HG03025 (cell line): ENCODE results near the gene TOGARAM1.
"Not testable (repeated sequence)": the region's sequence is repeated elsewhere in the genome, so short reads cannot be mapped to it uniquely, and the experiment has no call there.

ENCODE experiments used
- ATAC-seq: cut with Tn5 transposase; IDR thresholded peaks from one replicate; pipeline ENCODE4 v1.9.1; 2021; ENCODE audit warnings: mild to moderate bottlenecking, moderate library complexity; ENCODE audit not compliant: unreplicated experiment, low FRiP score

Gene TOGARAM1

GRCh38 chr14:45038865-45039264 is 76.9 kb downstream of the TOGARAM1 start:
- no peak for ATAC-seq

- ATAC-seq = no peak
Measured at GRCh38 chr14:45039390-45039789, 77.4 kb downstream of the TOGARAM1 start.

- ATAC-seq = no peak
Measured at GRCh38 chr14:45041641-45042040, 79.7 kb downstream of the TOGARAM1 start.

GRCh38 chr14:45044638-45045037 is 82.6 kb downstream of the TOGARAM1 start:
- no peak for ATAC-seq

- no peak for ATAC-seq
Measured at GRCh38 chr14:45048385-45048784, 86.4 kb downstream of the TOGARAM1 start.

GRCh38 chr14:45051180-45051579 is 89.2 kb downstream of the TOGARAM1 start:
- ATAC-seq = no peak

- no peak for ATAC-seq
Measured at GRCh38 chr14:45051896-45052295, 89.9 kb downstream of the TOGARAM1 start.

GRCh38 chr14:45057349-45057748 is 95.4 kb downstream of the TOGARAM1 start:
- no peak for ATAC-seq

- ATAC-seq = no peak
Measured at GRCh38 chr14:45057881-45058364, 95.9 kb downstream of the TOGARAM1 start.

- ATAC-seq = no peak
Measured at GRCh38 chr14:45060551-45060950, 98.6 kb downstream of the TOGARAM1 start.

- ATAC-seq = no peak
Measured at GRCh38 chr14:45065540-45065939, 103.5 kb downstream of the TOGARAM1 start.

- no peak for ATAC-seq
Measured at GRCh38 chr14:45065956-45066355, 104.0 kb downstream of the TOGARAM1 start.

GRCh38 chr14:45066667-45067066 is 104.7 kb downstream of the TOGARAM1 start:
- ATAC-seq = no peak

GRCh38 chr14:45068396-45068795 is 106.4 kb downstream of the TOGARAM1 start:
- ATAC-seq = no peak

GRCh38 chr14:45070215-45070614 is 108.2 kb downstream of the TOGARAM1 start:
- no peak for ATAC-seq

- no peak for ATAC-seq
Measured at GRCh38 chr14:45072126-45072525, 110.1 kb downstream of the TOGARAM1 start.

- no peak for ATAC-seq
Measured at GRCh38 chr14:45073231-45073879, 111.4 kb downstream of the TOGARAM1 start.

- ATAC-seq = no peak
Measured at GRCh38 chr14:45078323-45078722, 116.3 kb downstream of the TOGARAM1 start.

GRCh38 chr14:45080416-45080968 is 118.5 kb downstream of the TOGARAM1 start:
- not testable (repeated sequence) for ATAC-seq

GRCh38 chr14:45081096-45081495 is 119.1 kb downstream of the TOGARAM1 start:
- not testable (repeated sequence) for ATAC-seq

- ATAC-seq = no peak
Measured at GRCh38 chr14:45082420-45082819, 120.4 kb downstream of the TOGARAM1 start.

- peak; percentile 5 for ATAC-seq
Measured at GRCh38 chr14:45083617-45083975, 121.6 kb downstream of the TOGARAM1 start.
